K562 (cell line): ENCODE data around the gene C6orf62. TPM values are rescaled to one million over a fixed set of nuclear protein-coding genes. Genes with fewer than 3 reads are reported as not detected.

Source experiments
- COPS2 ChIP-seq: fragments of 450-650 bp; conservative IDR thresholded peaks from 2 replicates; pipeline ENCODE4 v1.6.1; 2016; ENCODE audit warnings: mild to moderate bottlenecking, moderate library complexity
- CREB1 ChIP-seq, 2 experiments: sonication (generic) in 1 of 2; formaldehyde crosslinking in 1 of 2; IDR thresholded peaks; 2 replicates each; pipeline versions ENCODE4 v1.6.1 to v1.8.0; 2012 to 2022; ENCODE audit warnings: inconsistent platforms in 1 of 2, mild to moderate bottlenecking in 1 of 2, missing genetic modification reagents in 1 of 2, moderate library complexity in 1 of 2
- CTBP1 ChIP-seq: fragments of 450-650 bp; IDR thresholded peaks from 2 replicates; pipeline ENCODE4 v1.6.1; 2016; ENCODE audit warnings: borderline replicate concordance
- CTCF ChIP-seq, 3 experiments: IDR thresholded peaks in 2 of 3; conservative IDR thresholded peaks in 1 of 3; 2 replicates each; pipeline ENCODE4 v1.5.1; 2011 to 2012; ENCODE audit warnings: low read length in 3 of 3, mild to moderate bottlenecking in 3 of 3, control low read depth in 2 of 3, improper control_type of control experiment in 1 of 3, inconsistent platforms in 1 of 3, low read depth in 1 of 3, mixed read lengths in 1 of 3, moderate library complexity in 1 of 3; ENCODE audit not compliant: insufficient read depth in 2 of 3
- FIP1L1 ChIP-seq: fragments of 200-400 bp; formaldehyde crosslinking; IDR thresholded peaks from 2 replicates; pipeline ENCODE4 v1.6.1; 2018; ENCODE audit warnings: mild to moderate bottlenecking, low read depth, low read length; ENCODE audit not compliant: poor library complexity, severe bottlenecking
- HDAC3 ChIP-seq: fragments of 450-650 bp; IDR thresholded peaks from 2 replicates; pipeline ENCODE4 v1.6.1; 2018; ENCODE audit warnings: borderline replicate concordance, mild to moderate bottlenecking, moderate library complexity; ENCODE audit not compliant: partially characterized antibody
- HDAC8 ChIP-seq: fragments of 450-650 bp; IDR thresholded peaks from 2 replicates; pipeline ENCODE4 v1.6.1; 2016; ENCODE audit warnings: mild to moderate bottlenecking, missing genetic modification characterization, moderate library complexity, missing compliant biosample characterization
- IRF9 ChIP-seq: fragments of 450-650 bp; IDR thresholded peaks from 2 replicates; pipeline ENCODE4 v1.6.1; 2016; ENCODE audit warnings: missing biosample characterization, missing genetic modification characterization
- MCM2 ChIP-seq: fragments of 450-650 bp; IDR thresholded peaks from 2 replicates; pipeline ENCODE4 v1.6.1; 2017; ENCODE audit warnings: low read depth, mild to moderate bottlenecking
- MCM3 ChIP-seq: fragments of 450-650 bp; IDR thresholded peaks from 2 replicates; pipeline ENCODE4 v1.6.1; 2016
- MED1 ChIP-seq: sonication (generic); formaldehyde crosslinking; IDR thresholded peaks from 2 replicates; pipeline ENCODE4 v1.8.1; 2023; ENCODE audit warnings: missing genetic modification reagents, borderline replicate concordance
- MYBL2 ChIP-seq, 2 experiments: fragments of 450-650 bp in 1 of 2; sonication (generic) in 1 of 2; formaldehyde crosslinking in 1 of 2; IDR thresholded peaks; 2 replicates each; pipeline versions ENCODE4 v1.6.1 to v1.8.1; 2017 to 2022; ENCODE audit warnings: borderline replicate concordance in 1 of 2, inconsistent platforms in 1 of 2, low read depth in 1 of 2, mild to moderate bottlenecking in 1 of 2, missing genetic modification reagents in 1 of 2, moderate library complexity in 1 of 2
- NR2C1 ChIP-seq, 2 experiments: fragments of 450-650 bp; IDR thresholded peaks; 2 replicates each; pipeline ENCODE4 v1.6.1; 2017; ENCODE audit warnings: mild to moderate bottlenecking in 2 of 2, antibody characterized with exemption in 1 of 2, inconsistent platforms in 1 of 2, missing compliant biosample characterization in 1 of 2, missing genetic modification characterization in 1 of 2
- OTX1 ChIP-seq: fragments of 450-650 bp; formaldehyde crosslinking; IDR thresholded peaks from 2 replicates; pipeline ENCODE4 v1.4.0; 2022; ENCODE audit warnings: mild to moderate bottlenecking
- PRPF4 ChIP-seq: fragments of 200-400 bp; formaldehyde crosslinking; IDR thresholded peaks from one replicate; pipeline ENCODE4 v1.6.1; 2017; ENCODE audit warnings: low read length, low read depth, mild to moderate bottlenecking; ENCODE audit not compliant: insufficient read depth, poor library complexity, severe bottlenecking
- RFX5 ChIP-seq: IDR thresholded peaks from 2 replicates; pipeline ENCODE4 v1.6.1; 2011; ENCODE audit warnings: low read depth, mild to moderate bottlenecking, improper control_type of control experiment, low read length
- SMARCA5 ChIP-seq: fragments of 450-650 bp; IDR thresholded peaks from 2 replicates; pipeline ENCODE4 v1.6.1; 2016
- SOX6 ChIP-seq: fragments of 450-650 bp; IDR thresholded peaks from 2 replicates; pipeline ENCODE4 v1.6.1; 2014; ENCODE audit warnings: mild to moderate bottlenecking
- THRB ChIP-seq: fragments of 450-650 bp; formaldehyde crosslinking; conservative IDR thresholded peaks from 2 replicates; pipeline ENCODE4 v1.4.0; 2022; ENCODE audit warnings: mild to moderate bottlenecking, missing genetic modification characterization
- TRIM28 ChIP-seq: fragments of 450-650 bp; IDR thresholded peaks from 2 replicates; pipeline ENCODE4 v1.6.1; 2017
- TSC22D4 ChIP-seq: fragments of 450-650 bp; IDR thresholded peaks from 2 replicates; pipeline ENCODE4 v1.6.1; 2016; ENCODE audit warnings: missing genetic modification characterization, missing biosample characterization, control low read depth
- USF1 ChIP-seq: sonication (generic); formaldehyde crosslinking; IDR thresholded peaks from 2 replicates; pipeline ENCODE4 v1.9.0; 2022; ENCODE audit warnings: mild to moderate bottlenecking, missing genetic modification reagents
- ZBTB17 ChIP-seq: fragments of 450-650 bp; formaldehyde crosslinking; IDR thresholded peaks from 2 replicates; pipeline ENCODE4 v1.4.0; 2020; ENCODE audit warnings: mild to moderate bottlenecking
- polyA plus RNA-seq, 8 experiments: library from polyadenylated mRNA; depleted of rRNA in 4 of 8; stranded (reverse) in 5 of 8; unstranded in 3 of 8; fragments of >200 nt; fragmentation: Nextera tagmentation in 2 of 8; fragmentation: Illumina TruSeq in 1 of 8; extraction: Ambion mirVana in 2 of 8; extraction: Trizol in 1 of 8; gene quantifications; 2 replicates each; pipeline versions ENCODE4 v1.2.1 to v1.2.3, GENCODE V29; 2011 to 2014; ENCODE audit warnings: inconsistent platforms in 1 of 8, missing spikeins in 1 of 8
- total RNA-seq, 7 experiments: library from RNA; depleted of rRNA in 6 of 7; stranded (reverse); fragments of >200 nt in 6 of 7; fragmentation: Illumina TruSeq in 2 of 7; extraction: Trizol in 2 of 7; gene quantifications; 2 replicates each; pipeline versions ENCODE4 v1.2.1 to v1.2.3, GENCODE V29; 2011 to 2021; ENCODE audit warnings: low replicate concordance in 1 of 7

Gene C6orf62
- total and polyA plus RNA-seq, 9 of the 15 experiments (the other 6 are each of a cell fraction or from before 2014, with no cell fraction given), result 48.5 to 579 (median 111) TPM

- TF ChIP-seq USF1 (CRISPR knock-in tag) (no peak; the same call in 1 of the 2 replicates), HDAC8 (no peak), NR2C1 (IDR thresholded peaks at IDR 0.05) (no peak), NR2C1 (tag; IDR thresholded peaks at IDR 0.05) (peak; percentile 79), HDAC3 (peak; percentile 25), SOX6 (peak; percentile 35; the same call in 1 of the 2 replicates), TRIM28 (peak; percentile 39; the same call in 1 of the 2 replicates), CTCF (IDR thresholded peaks at IDR 0.05 in 2 of 3, conservative IDR thresholded peaks at IDR 0.05 in 1 of 3; ENCODE audit: insufficient read depth in 2 of 3, low read depth in 1 of 3, low read length in 3 of 3) (peak; percentile 71 to 82 (median 79)), THRB (CRISPR knock-in tag) (peak; percentile 30; the same call in 1 of the 2 replicates), MCM3 (no peak), MYBL2 (IDR thresholded peaks at IDR 0.05; ENCODE audit: low read depth) (no peak; the same call in 1 of the 2 replicates), MYBL2 (CRISPR knock-in tag; IDR thresholded peaks at IDR 0.05; ENCODE audit: borderline replicate concordance) (no peak), ZBTB17 (CRISPR knock-in tag) (peak; percentile 54; the same call in 1 of the 2 replicates), SMARCA5 (peak; percentile 40; the same call in 1 of the 2 replicates), OTX1 (CRISPR knock-in tag) (peak; percentile 21; the same call in 1 of the 2 replicates), CTBP1 (peak; percentile 98), TSC22D4 (tag) (no peak), IRF9 (tag) (0 out of 2 replicates have a peak, but pooled peaks have one; percentile 47), COPS2 (no peak), FIP1L1 (peak; percentile 92), RFX5 (no peak), MED1 (no peak), MCM2 (no peak), PRPF4 (no peak), CREB1 (IDR thresholded peaks at IDR 0.05) (peak; percentile 70), CREB1 (CRISPR knock-in tag; IDR thresholded peaks at IDR 0.05) (no peak; the same call in 1 of the 2 replicates)
These were observed 52.1 kb downstream of the C6orf62 start, which contains the start of the genes ACOT13 and TDP2 (continued) for GRCh38 chr6:24666641-24667377.
